Subcutaneous adipose tissue (tissue), 4 donors: Measurements from ENCODE around the gene GABRD. TPM values are rescaled to one million over a fixed set of nuclear protein-coding genes. Genes with fewer than 3 reads are reported as not detected.

Experiments
- CTCF ChIP-seq: fragments of 450-650 bp; IDR thresholded peaks from one replicate; pipeline ENCODE4 v1.5.1; 2016; ENCODE audit warnings: low read depth, mild to moderate bottlenecking, control low read depth, antibody characterized with exemption, moderate library complexity
- total RNA-seq, 4 donors: library from RNA; depleted of rRNA; stranded (reverse); fragments of >200 nt; gene quantifications; one replicate each; pipeline ENCODE4 v1.1.0, GENCODE V29; 2016

GABRD gene
- total RNA-seq, 4 donors from 2014 or later, result 1.3 TPM; not detected in 3

DNA sequence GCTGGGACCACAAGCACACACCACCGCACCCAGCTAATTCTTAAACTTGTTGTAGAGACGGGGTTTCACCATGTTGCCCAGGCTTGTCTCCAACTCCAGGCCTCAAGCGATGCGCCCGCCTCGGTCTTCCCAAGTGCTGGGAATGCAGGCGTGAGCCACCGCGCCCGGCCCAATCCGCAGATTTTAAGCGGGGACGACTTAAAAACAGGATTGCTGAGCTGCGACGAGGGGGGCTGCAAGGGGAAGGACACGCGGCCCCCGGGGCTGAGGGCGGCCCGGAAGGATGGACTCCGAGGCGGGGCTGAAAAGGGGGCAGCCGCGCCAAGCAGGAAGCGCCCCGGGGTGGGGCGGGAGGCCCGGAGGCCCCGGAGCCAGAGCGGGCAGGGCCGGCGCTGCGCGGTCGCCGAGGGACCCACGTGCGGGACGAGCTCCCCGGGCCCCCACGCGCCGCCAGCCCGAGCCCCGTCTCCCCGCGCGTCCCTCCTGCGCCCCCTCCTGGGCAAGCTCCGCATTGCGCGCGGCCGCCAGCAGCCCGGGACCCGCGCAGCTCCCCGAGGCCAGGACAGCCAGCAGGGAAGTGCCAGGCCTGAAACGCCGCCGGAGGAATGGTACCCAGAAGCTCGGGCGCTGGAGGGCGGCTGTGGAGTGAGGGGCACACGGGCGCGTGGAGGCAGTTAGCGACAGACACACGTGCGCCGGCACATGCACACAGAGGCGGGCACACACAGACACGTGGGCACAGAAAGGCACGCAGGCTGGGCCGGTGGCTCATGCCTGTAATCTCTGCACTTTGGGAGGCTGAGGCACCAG, 25.6 kb downstream of the GABRD start:
- TF ChIP-seq CTCF, result no peak

DNA sequence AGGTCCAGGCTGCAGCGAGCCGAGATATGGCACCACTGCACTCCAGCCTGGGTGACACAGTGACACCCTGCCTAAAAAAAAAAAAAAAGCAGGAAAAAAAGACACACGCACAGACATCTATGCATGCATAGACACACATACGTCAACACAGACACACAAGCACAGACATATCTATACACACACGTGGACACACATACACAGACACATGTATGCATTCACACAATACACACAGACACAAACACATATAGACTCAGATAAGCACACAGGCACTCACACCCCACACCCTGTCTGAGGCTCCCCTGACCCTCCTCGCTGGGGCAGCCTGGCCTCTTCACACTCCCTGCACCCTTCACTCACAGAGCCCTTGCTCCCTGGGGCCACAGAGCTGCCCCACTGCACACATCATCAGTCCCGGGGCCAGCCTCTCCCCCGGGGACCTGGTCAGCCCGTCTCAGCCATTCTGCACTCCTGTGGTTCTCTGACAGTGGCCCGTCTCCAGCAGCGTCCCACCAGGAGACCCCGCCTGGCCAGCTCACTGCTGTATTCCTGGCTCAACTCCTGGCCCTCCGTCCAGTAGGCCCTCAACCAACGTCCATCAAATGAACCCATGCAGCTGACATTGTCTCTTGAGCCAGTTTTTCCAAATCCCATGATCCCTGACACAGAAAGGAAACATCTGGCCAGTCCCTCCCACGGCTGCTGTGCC, 26.5 kb downstream of the GABRD start:
- TF ChIP-seq CTCF, result no peak

GRCh38 chr1:2046174-2046917, 27.2 kb downstream of the GABRD start:
- no peak for TF ChIP-seq CTCF

- no peak for TF ChIP-seq CTCF
Measured at GRCh38 chr1:2046953-2047748, 28.0 kb downstream of the GABRD start.

GRCh38 chr1:2047749-2048729, 28.9 kb downstream of the GABRD start:
- no peak for TF ChIP-seq CTCF

DNA sequence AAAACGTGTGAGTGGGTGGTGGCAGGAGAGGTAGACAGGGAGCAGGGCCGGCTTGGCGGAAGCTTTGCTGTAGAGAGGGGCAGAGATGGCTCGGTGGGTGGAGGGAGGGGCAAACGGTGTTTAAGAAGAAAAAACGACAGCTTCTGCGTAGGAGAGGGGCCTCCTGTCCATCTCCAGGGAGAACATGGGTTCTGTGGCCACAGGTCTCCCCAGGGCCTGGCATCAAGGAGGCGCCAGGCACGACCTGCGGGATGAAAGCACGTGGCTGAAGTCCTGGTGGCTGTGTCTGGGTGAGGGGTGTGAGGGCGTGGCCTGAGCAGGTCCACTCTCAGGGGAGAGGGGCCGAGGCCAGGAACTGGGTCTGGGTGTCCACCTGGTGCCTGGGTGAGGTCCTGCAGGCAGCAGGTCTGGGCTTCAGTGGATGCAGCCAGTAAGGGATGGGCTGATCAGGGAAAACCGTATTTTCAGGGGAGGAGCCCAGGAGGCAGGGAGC, 30.1 kb downstream of the GABRD start:
- TF ChIP-seq CTCF, result no peak
